H1 (cell line): ENCODE results near the gene NTN1. TPM values are rescaled to one million over a fixed set of nuclear protein-coding genes. Genes with fewer than 3 reads are reported as not detected.

Experiments used
- KDM5A ChIP-seq: fragments of 200-600 bp; IDR thresholded peaks from 2 replicates; pipeline ENCODE4 v1.7.1; 2012; ENCODE audit warnings: mild to moderate bottlenecking, low read length, inconsistent platforms, mixed read lengths
- polyA plus RNA-seq, 7 experiments: library from polyadenylated mRNA; depleted of rRNA in 3 of 7; stranded (reverse) in 5 of 7; unstranded in 2 of 7; fragments of >200 nt in 5 of 7; fragments of 200-250 nt in 2 of 7; gene quantifications; 1 replicate in 5 of 7; 2 replicates in 1 of 7; 4 replicates in 1 of 7; pipeline versions ENCODE4 v1.2.1 to v1.2.3, GENCODE V29; 2011 to 2013; ENCODE audit warnings: missing spikeins in 2 of 7, mixed read lengths in 2 of 7
- total RNA-seq: library from RNA; stranded (reverse); fragmentation: NEBNext Ultra II Directional; extraction: Animal tissue kit (Norgen Biotek cat#: 25700); gene quantifications from 2 replicates; pipeline ENCODE4 v1.2.1, GENCODE V29; 2021

The NTN1 gene
- total and polyA plus RNA-seq, 2 of the 8 experiments (the other 6 are each of a cell fraction or from before 2014, with no cell fraction given) = 2.0 to 2.3 TPM

GRCh38 chr17:9080296-9080914 lies 59.1 kb downstream of the NTN1 start (continued):
- no peak for TF ChIP-seq KDM5A
